ENCODE data around the gene GSTT4. TPM values are rescaled to one million over a fixed set of nuclear protein-coding genes. Genes with fewer than 3 reads are reported as not detected.
"Not testable (repeated sequence)": the region's sequence is repeated elsewhere in the genome, so short reads cannot be mapped to it uniquely, and the experiment has no call there.

Gene GSTT4
- total RNA-seq, 1 experiment from 2014 or later, result not detected

DNA sequence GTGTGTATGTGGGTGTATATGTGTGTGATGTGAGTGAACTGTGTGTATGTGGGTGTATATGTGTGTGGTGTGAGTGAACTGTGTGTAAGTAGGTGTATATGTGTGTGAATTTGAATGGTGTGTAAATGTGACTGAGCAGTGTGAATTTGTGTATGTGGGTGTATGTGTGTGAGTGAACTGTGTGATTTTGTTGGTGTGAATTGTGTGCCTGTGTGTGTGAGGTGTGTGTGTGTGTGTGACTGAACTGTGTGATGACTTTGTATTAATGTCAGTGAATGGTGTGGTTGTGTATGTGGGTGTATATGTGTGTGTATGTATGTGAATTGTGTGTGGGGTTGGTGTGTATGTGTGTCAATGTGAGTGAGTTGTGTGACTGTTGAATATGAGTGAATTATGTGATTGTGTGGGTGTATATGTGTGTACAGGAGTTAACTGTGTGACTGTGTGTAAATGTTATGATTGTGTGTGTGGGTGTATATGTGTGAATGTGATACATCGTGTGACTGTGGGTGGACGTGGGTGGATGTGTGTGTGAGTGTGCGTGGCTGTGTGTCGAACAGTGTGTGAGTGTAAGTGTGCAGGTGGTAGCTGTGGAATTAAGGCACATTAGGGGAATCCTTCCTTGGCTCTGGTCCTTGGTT lies 18.6 kb downstream of the GSTT4 start:
- not testable (repeated sequence) for DNase-seq; H3K27me3 ChIP-seq (ENCODE audit: control insufficient read depth, insufficient read depth, low read length); H3K4me3 ChIP-seq (ENCODE audit: insufficient read depth, low read depth, low read length); H3K36me3 ChIP-seq (replicated peaks; ENCODE audit: control insufficient read depth, insufficient read depth, low read length)

- not testable (repeated sequence) for DNase-seq; H3K27me3 ChIP-seq (ENCODE audit: control insufficient read depth, insufficient read depth, low read length); H3K4me3 ChIP-seq (ENCODE audit: insufficient read depth, low read depth, low read length); H3K36me3 ChIP-seq (replicated peaks; ENCODE audit: control insufficient read depth, insufficient read depth, low read length)
Measured at GRCh38 chr22:23986089-23986488, 19.2 kb downstream of the GSTT4 start.

- Histone ChIP-seq H3K27me3 (ENCODE audit: control insufficient read depth, insufficient read depth, low read length) (no peaks in the 10 kb centered on the region), H3K36me3 (replicated peaks; ENCODE audit: control insufficient read depth, insufficient read depth, low read length) (no peaks in the 10 kb centered on the region), H3K4me3 (ENCODE audit: insufficient read depth, low read depth, low read length) (no peak overlapping the region)
- no peak for DNase-seq
Measured at GRCh38 chr22:23984430-23984829, 20.8 kb downstream of the GSTT4 start.

GRCh38 chr22:23980567-23980966 lies 24.7 kb downstream of the GSTT4 start:
- H3K27me3 ChIP-seq (ENCODE audit: control insufficient read depth, insufficient read depth, low read length); DNase-seq; H3K4me3 ChIP-seq (ENCODE audit: insufficient read depth, low read depth, low read length); H3K36me3 ChIP-seq (replicated peaks; ENCODE audit: control insufficient read depth, insufficient read depth, low read length): not testable (repeated sequence)

DNA sequence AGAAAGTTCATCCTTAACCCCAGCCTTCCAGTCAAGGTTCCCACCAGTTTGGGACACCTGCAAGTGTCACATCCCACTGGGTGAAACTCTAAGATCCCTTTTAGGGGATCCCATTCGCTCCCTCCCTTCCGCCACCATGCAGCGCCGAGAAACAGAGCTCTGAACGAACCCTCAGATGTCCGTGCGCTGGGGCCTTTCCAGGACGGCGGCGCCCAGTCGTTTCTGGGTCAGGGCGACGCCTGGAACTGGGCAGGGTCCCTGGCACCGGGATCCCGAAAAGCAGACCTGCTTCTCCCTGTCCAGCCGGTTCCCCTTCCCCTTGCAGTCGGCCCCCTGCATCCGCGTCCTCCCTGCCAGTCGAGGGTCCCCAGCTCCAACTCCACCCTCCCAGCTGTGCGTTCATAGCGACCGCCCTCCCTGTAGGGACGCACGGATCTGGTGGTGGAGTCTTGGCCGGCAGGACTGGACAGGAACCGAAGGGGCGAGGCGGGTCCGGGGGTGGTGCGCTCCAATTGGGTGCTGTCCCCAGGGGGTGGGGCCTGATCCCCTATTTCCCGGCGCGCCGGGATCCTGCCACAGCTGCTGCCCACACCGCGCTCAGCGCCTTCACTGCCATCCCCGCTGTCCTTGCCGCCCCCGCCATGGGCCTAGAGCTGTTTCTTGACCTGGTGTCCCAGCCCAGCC lies 25.6 kb downstream of the GSTT4 start, which contains the start of gene GSTT2:
Gene GSTT2 (plus strand): TSS at position 578 of the 684 bp plus-strand sequence.
- H3K4me3 ChIP-seq (ENCODE audit: insufficient read depth, low read depth, low read length); DNase-seq; H3K27me3 ChIP-seq (ENCODE audit: control insufficient read depth, insufficient read depth, low read length); H3K36me3 ChIP-seq (replicated peaks; ENCODE audit: control insufficient read depth, insufficient read depth, low read length): not testable (repeated sequence)

GRCh38 chr22:23977304-23977703 lies 27.9 kb downstream of the GSTT4 start:
- not testable (repeated sequence) for DNase-seq; H3K36me3 ChIP-seq (replicated peaks; ENCODE audit: control insufficient read depth, insufficient read depth, low read length); H3K27me3 ChIP-seq (ENCODE audit: control insufficient read depth, insufficient read depth, low read length)

DNA sequence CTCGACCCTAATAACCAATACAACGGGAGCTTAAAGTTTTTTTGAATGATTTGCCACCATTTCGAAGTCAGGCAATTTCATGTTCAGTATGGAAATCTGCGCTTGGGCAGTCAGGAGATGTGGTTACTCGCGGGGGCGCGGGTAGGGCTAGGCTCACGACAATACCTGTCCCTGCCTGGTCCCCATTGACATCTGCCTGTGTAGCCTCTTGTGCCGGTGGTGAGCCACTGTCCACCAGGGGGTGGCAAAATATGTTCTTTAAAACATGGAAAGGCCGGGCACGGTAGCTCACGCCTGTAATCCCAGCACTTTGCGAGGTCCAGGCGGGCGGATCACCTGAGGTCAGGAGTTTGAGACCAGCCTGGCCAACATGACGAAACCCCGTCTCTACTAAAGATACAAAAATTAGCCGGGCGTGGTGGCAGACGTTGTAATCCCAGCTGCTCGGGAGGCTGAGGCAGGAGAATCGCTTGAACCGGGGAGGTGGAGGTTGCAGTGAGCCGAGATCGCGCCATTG lies 30.4 kb downstream of the GSTT4 start:
- H3K36me3 ChIP-seq (replicated peaks; ENCODE audit: control insufficient read depth, insufficient read depth, low read length), result peaks cover 14% of the 10 kb centered on the region
- H3K27me3 ChIP-seq (ENCODE audit: control insufficient read depth, insufficient read depth, low read length); DNase-seq; H3K4me3 ChIP-seq (ENCODE audit: insufficient read depth, low read depth, low read length): not testable (repeated sequence)

More at GRCh38 chr22:23977304-23977703, 27.9 kb downstream of the GSTT4 start:
- H3K4me3 ChIP-seq (ENCODE audit: insufficient read depth, low read depth, low read length), result not testable (repeated sequence)

GRCh38 chr22:23974345-23974744 lies 30.9 kb downstream of the GSTT4 start, which contains the start of gene DDT:
Gene DDT, minus strand, starts transcription at chr22:23974441. Its CDS starts 27 bp downstream, at chr22:23974414.
- DNase-seq; H3K27me3 ChIP-seq (ENCODE audit: control insufficient read depth, insufficient read depth, low read length): not testable (repeated sequence)
- peaks cover 15% of the 10 kb centered on the region for H3K36me3 ChIP-seq (replicated peaks; ENCODE audit: control insufficient read depth, insufficient read depth, low read length)

GRCh38 chr22:23971927-23972326 lies 33.3 kb downstream of the GSTT4 start:
- not testable (repeated sequence) for H3K27me3 ChIP-seq (ENCODE audit: control insufficient read depth, insufficient read depth, low read length); H3K4me3 ChIP-seq (ENCODE audit: insufficient read depth, low read depth, low read length); DNase-seq
- peaks cover 18% of the 10 kb centered on the region for H3K36me3 ChIP-seq (replicated peaks; ENCODE audit: control insufficient read depth, insufficient read depth, low read length)

More at GRCh38 chr22:23974345-23974744, 30.9 kb downstream of the GSTT4 start, which contains the start of gene DDT:
- not testable (repeated sequence) for H3K4me3 ChIP-seq (ENCODE audit: insufficient read depth, low read depth, low read length)

GRCh38 chr22:23970816-23971486 lies 34.3 kb downstream of the GSTT4 start:
- H3K36me3 ChIP-seq (replicated peaks; ENCODE audit: control insufficient read depth, insufficient read depth, low read length), result peaks cover 18% of the 10 kb centered on the region
- DNase-seq, result no peak
- H3K27me3 ChIP-seq (ENCODE audit: control insufficient read depth, insufficient read depth, low read length), result no peaks in the 10 kb centered on the region
- H3K4me3 ChIP-seq (ENCODE audit: insufficient read depth, low read depth, low read length), result no peak overlapping the region

GRCh38 chr22:23970201-23970641 lies 35.0 kb downstream of the GSTT4 start:
- Histone ChIP-seq H3K27me3 (ENCODE audit: control insufficient read depth, insufficient read depth, low read length) (no peaks in the 10 kb centered on the region), H3K36me3 (replicated peaks; ENCODE audit: control insufficient read depth, insufficient read depth, low read length) (peaks cover 18% of the 10 kb centered on the region), H3K4me3 (ENCODE audit: insufficient read depth, low read depth, low read length) (no peak overlapping the region)
- DNase-seq, result no peak

DNA sequence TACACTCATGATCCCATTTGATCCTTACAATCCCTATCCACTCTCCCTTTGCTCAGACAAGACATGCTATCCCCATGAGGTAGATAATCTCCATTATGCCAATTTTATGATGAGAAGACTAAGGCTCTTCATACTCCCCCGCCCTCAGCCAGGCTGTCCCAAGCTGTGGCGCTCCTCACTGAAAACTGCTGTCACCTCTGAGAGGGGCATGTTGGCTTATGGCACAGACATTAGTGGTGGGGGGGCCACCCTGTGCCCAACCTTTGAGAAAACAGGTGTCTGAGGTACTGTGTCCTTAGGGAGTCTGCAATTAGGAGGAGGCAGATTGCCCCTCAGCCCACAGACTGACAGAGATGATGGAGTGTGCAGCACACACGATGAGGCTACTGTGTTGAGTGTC lies 36.2 kb downstream of the GSTT4 start:
- DNase-seq, result no peak
- Histone ChIP-seq H3K4me3 (ENCODE audit: insufficient read depth, low read depth, low read length) (no peak overlapping the region), H3K36me3 (replicated peaks; ENCODE audit: control insufficient read depth, insufficient read depth, low read length) (peaks cover 18% of the 10 kb centered on the region), H3K27me3 (ENCODE audit: control insufficient read depth, insufficient read depth, low read length) (no peaks in the 10 kb centered on the region)

GRCh38 chr22:23966568-23966967 lies 38.7 kb downstream of the GSTT4 start, which contains the start of gene DDTL:
Gene DDTL, plus strand, starts transcription at chr22:23966888. Its CDS starts 27 bp downstream, at chr22:23966915.
- DNase-seq; H3K4me3 ChIP-seq (ENCODE audit: insufficient read depth, low read depth, low read length); H3K27me3 ChIP-seq (ENCODE audit: control insufficient read depth, insufficient read depth, low read length): not testable (repeated sequence)
- H3K36me3 ChIP-seq (replicated peaks; ENCODE audit: control insufficient read depth, insufficient read depth, low read length), result peaks cover 16% of the 10 kb centered on the region

GRCh38 chr22:23966094-23966493 lies 39.2 kb downstream of the GSTT4 start:
- DNase-seq; H3K4me3 ChIP-seq (ENCODE audit: insufficient read depth, low read depth, low read length); H3K27me3 ChIP-seq (ENCODE audit: control insufficient read depth, insufficient read depth, low read length): not testable (repeated sequence)
- H3K36me3 ChIP-seq (replicated peaks; ENCODE audit: control insufficient read depth, insufficient read depth, low read length), result peaks cover 12% of the 10 kb centered on the region

Data from H7 (cell line).